Measurements from ENCODE around the gene GLIPR1L1.

- TF ChIP-seq CTCF (IDR thresholded peaks at IDR 0.05), result no peak
- TF ChIP-seq POLR2A (IDR thresholded peaks at IDR 0.05), result no peak
These were observed 19.0 kb upstream of the GLIPR1L1 start for GRCh38 chr12:75315518-75315917.
